IMR-90 (cell line): ENCODE measurements around the gene BLOC1S5. TPM values are rescaled to one million over a fixed set of nuclear protein-coding genes. Genes with fewer than 3 reads are reported as not detected.

ENCODE experiments used
- ATAC-seq: fragments of 200-7000 bp; cut with Tn5 transposase; 2 replicates; pipeline ENCODE4 v1.9.1; 2020; ENCODE audit warnings: low read depth, mild to moderate bottlenecking, moderate library complexity
- BruUV-seq: library from RNA; stranded (reverse); fragments of 400-500 nt; replicated peaks from 2 replicates; lab custom pipeline; 2021; lab: Mats Ljungman, UMichigan
- CTCF ChIA-PET: fragments of 300-600 bp; formaldehyde crosslinking; extraction: SDS; loops from one replicate; lab custom pipeline; 2021; ENCODE audit warnings: antibody characterized with exemption; lab: Yijun Ruan, JAX
- POLR2A ChIA-PET: fragments of 300-600 bp; sonication (Branson Sonifier 250); formaldehyde crosslinking; loops from one replicate; lab custom pipeline; 2022; ENCODE audit warnings: antibody characterized with exemption; ENCODE audit not compliant: unreplicated experiment; lab: Charles Lee
- DNase-seq: peaks from one replicate; pipeline ENCODE4 v3.0.0; 2013
- H2AFZ ChIP-seq: replicated peaks from 2 replicates; pipeline ENCODE3; 2013; ENCODE audit warnings: low read length, mild to moderate bottlenecking; ENCODE audit not compliant: poor library complexity
- H2AK5ac ChIP-seq: 2 replicates; pipeline ENCODE4 v1.6.1; 2013; ENCODE audit warnings: low read depth, low read length, inconsistent platforms
- H2AK9ac ChIP-seq: replicated peaks from 2 replicates; pipeline ENCODE3; 2013; ENCODE audit warnings: mild to moderate bottlenecking, low read depth, low read length, moderate library complexity; ENCODE audit not compliant: poor library complexity
- H2BK120ac ChIP-seq: 2 replicates; pipeline ENCODE4 v1.6.1; 2013; ENCODE audit warnings: low read depth, low read length, inconsistent platforms
- H2BK15ac ChIP-seq: 3 replicates; pipeline ENCODE4 v1.6.1; 2013; ENCODE audit warnings: low read depth, low read length, inconsistent platforms
- H2BK20ac ChIP-seq: 2 replicates; pipeline ENCODE4 v1.6.1; 2013; ENCODE audit warnings: low read depth, mild to moderate bottlenecking, inconsistent platforms, low read length, moderate library complexity
- H2BK5ac ChIP-seq: 2 replicates; pipeline ENCODE4 v1.6.1; 2013; ENCODE audit warnings: mild to moderate bottlenecking, low read depth, low read length, inconsistent platforms; ENCODE audit not compliant: poor library complexity, severe bottlenecking
- H3K14ac ChIP-seq: replicated peaks from 2 replicates; pipeline ENCODE4 v1.6.1; 2013; ENCODE audit warnings: low read depth, low read length, inconsistent platforms
- H3K18ac ChIP-seq: 2 replicates; pipeline ENCODE4 v1.6.1; 2013; ENCODE audit warnings: low read depth, low read length, control low read depth
- H3K23ac ChIP-seq: 2 replicates; pipeline ENCODE4 v1.6.1; 2013; ENCODE audit warnings: low read depth, low read length, inconsistent platforms
- H3K27ac ChIP-seq: 2 replicates; pipeline ENCODE4 v1.5.1; 2013; ENCODE audit warnings: mild to moderate bottlenecking, control low read depth, low read length; ENCODE audit not compliant: insufficient read depth
- H3K27me3 ChIP-seq: 2 replicates; pipeline ENCODE4 v1.6.1; 2013; ENCODE audit warnings: low read length; ENCODE audit not compliant: control insufficient read depth, insufficient read depth
- H3K36me3 ChIP-seq: 2 replicates; pipeline ENCODE4 v1.6.1; 2013; ENCODE audit warnings: low read length, mixed read lengths; ENCODE audit not compliant: control insufficient read depth, insufficient read depth
- H3K4ac ChIP-seq: 2 replicates; pipeline ENCODE4 v1.6.1; 2013; ENCODE audit warnings: low read depth, low read length, inconsistent platforms
- H3K4me1 ChIP-seq: 2 replicates; pipeline ENCODE4 v1.6.1; 2013; ENCODE audit warnings: low read length, mixed read lengths; ENCODE audit not compliant: control insufficient read depth, insufficient read depth
- H3K4me2 ChIP-seq: 2 replicates; pipeline ENCODE4 v1.6.1; 2013; ENCODE audit warnings: low read depth, mild to moderate bottlenecking, control low read depth, low read length, moderate library complexity
- H3K4me3 ChIP-seq: 2 replicates; pipeline ENCODE4 v1.5.1; 2013; ENCODE audit warnings: low read depth, mild to moderate bottlenecking, control low read depth, low read length, moderate library complexity; ENCODE audit not compliant: insufficient read depth
- H3K56ac ChIP-seq: 2 replicates; pipeline ENCODE4 v1.6.1; 2013; ENCODE audit warnings: low read length, inconsistent platforms; ENCODE audit not compliant: insufficient read depth; ENCODE audit errors: extremely low read depth
- H3K79me1 ChIP-seq, 2 experiments: 2 replicates each; pipeline ENCODE4 v1.6.1; 2013; ENCODE audit warnings: low read length in 2 of 2, inconsistent platforms in 1 of 2, low read depth in 1 of 2
- H3K9ac ChIP-seq: 2 replicates; pipeline ENCODE4 v1.6.1; 2013; ENCODE audit warnings: low read depth, low read length, control low read depth
- H3K9me1 ChIP-seq: 2 replicates; pipeline ENCODE4 v1.6.1; 2013; ENCODE audit warnings: low read length, inconsistent platforms; ENCODE audit not compliant: insufficient read depth
- H3K9me3 ChIP-seq: 2 replicates; pipeline ENCODE4 v1.6.1; 2013; ENCODE audit warnings: low read length; ENCODE audit not compliant: control insufficient read depth, insufficient read depth
- H4K20me1 ChIP-seq: 2 replicates; pipeline ENCODE4 v1.6.1; 2013; ENCODE audit warnings: low read length, inconsistent platforms; ENCODE audit not compliant: insufficient read depth
- H4K5ac ChIP-seq: 2 replicates; pipeline ENCODE4 v1.6.1; 2013; ENCODE audit warnings: mild to moderate bottlenecking, low read depth, low read length, control low read depth
- H4K8ac ChIP-seq, 2 experiments: 2 replicates each; pipeline ENCODE4 v1.6.1; 2013; ENCODE audit warnings: low read depth in 2 of 2, low read length in 2 of 2, control low read depth in 1 of 2, inconsistent platforms in 1 of 2
- H4K91ac ChIP-seq: 2 replicates; pipeline ENCODE4 v1.6.1; 2013; ENCODE audit warnings: low read depth, low read length, inconsistent platforms; ENCODE audit not compliant: insufficient read depth
- CHD1 ChIP-seq: IDR thresholded peaks from 2 replicates; pipeline ENCODE4 v1.6.1; 2012; ENCODE audit warnings: low read depth, low read length, improper control_type of control experiment
- MXI1 ChIP-seq: IDR thresholded peaks from 2 replicates; pipeline ENCODE4 v1.6.1; 2012; ENCODE audit warnings: low read depth, mild to moderate bottlenecking, low read length, moderate library complexity, borderline replicate concordance
- NFE2L2 ChIP-seq: fragments of 150-350 bp; IDR thresholded peaks from 2 replicates; pipeline ENCODE4 v1.6.1; 2016; ENCODE audit warnings: low read depth, mild to moderate bottlenecking, low read length
- POLR2A ChIP-seq: IDR thresholded peaks from 2 replicates; pipeline ENCODE4 v1.6.1; 2012; ENCODE audit warnings: mild to moderate bottlenecking, low read depth, low read length
- WGBS, 2 experiments: methylation state at CpG; one replicate each; pipeline versions ENCODE4 v1.1.5 to v1.1.7; 2013; ENCODE audit warnings: missing lambda C conversion rate in 2 of 2; ENCODE audit not compliant: insufficient read length in 1 of 2; ENCODE audit errors: extremely low coverage in 2 of 2; 5-methylcytosine and 5-hydroxymethylcytosine counted together
- dilution Hi-C: fragments of 300-500 bp; cut with HindIII; formaldehyde crosslinking; loops from one replicate; pipeline ENCODE4 v1.14.3; 2018; ENCODE audit warnings: low sequenced_read_pairs; ENCODE audit not compliant: unreplicated experiment
- in situ Hi-C: fragments of 300-500 bp; cut with MboI; formaldehyde crosslinking; loops from 3 replicates; pipeline ENCODE4 v1.14.3; 2019; ENCODE audit warnings: low sequenced_read_pairs, inconsistent platforms, mixed read lengths
- intact Hi-C: fragments of 100-400 bp; cut with micrococcal nuclease; formaldehyde crosslinking; loops from 2 replicates; pipeline ENCODE4 v1.10.0; 2022
- polyA plus RNA-seq, 3 experiments: library from polyadenylated mRNA; depleted of rRNA; stranded (reverse); fragments of >200 nt; gene quantifications; 2 replicates each; pipeline ENCODE4 v1.2.3, GENCODE V29; 2012; ENCODE audit warnings: low replicate concordance in 1 of 3
- total RNA-seq: library from RNA; depleted of rRNA; stranded (reverse); fragments of >200 nt; gene quantifications from 2 replicates; pipeline ENCODE4 v1.2.3, GENCODE V29; 2012
- TF ChIP-seq, protein P1 (sequence below): conservative IDR thresholded peaks from 2 replicates; pipeline ENCODE4 v1.5.1; 2012; ENCODE audit warnings: mild to moderate bottlenecking, low read depth, low read length, improper control_type of control experiment

BLOC1S5 gene
- total and polyA plus RNA-seq, 2 of the 4 experiments (the other 2 are of a cell fraction) = 4.8 to 17.2 TPM

GRCh38 chr6:7993952-7994351 is 70.2 kb downstream of the BLOC1S5 start:
- WGBS, 2 experiments = no CpG with 5 or more reads among the region's 8 CpGs
- H3K36me3 ChIP-seq = no peaks in the 10 kb centered on the region
- no peak overlapping the region for H4K8ac ChIP-seq
- H3K9me1 ChIP-seq = 0 out of 2 replicates have a peak, but pooled peaks cover 2% of the 10 kb centered on the region
- H4K20me1 ChIP-seq = peaks cover 3% of the 10 kb centered on the region; the same call in 1 of the 2 replicates
- H3K27ac ChIP-seq = no peak overlapping the region
- H3K4me1 ChIP-seq = peaks cover 10% of the 10 kb centered on the region
- ATAC-seq (no peak), DNase-seq (no peak)
- H3K23ac ChIP-seq = no peak overlapping the region
- H4K5ac ChIP-seq = no peak overlapping the region
- H3K79me1 ChIP-seq = no peaks in the 10 kb centered on the region
- H3K56ac ChIP-seq = no peak overlapping the region
- no peaks in the 10 kb centered on the region for H3K9me3 ChIP-seq
- dilution Hi-C loops (no loop called here), in situ Hi-C loops (no loop called here), intact Hi-C loops (loop anchor here (2.0 kb wide), 1 partner anchor 271 kb away; no protein-coding TSS in a partner anchor)
- H3K14ac ChIP-seq = no peak overlapping the region
- no peak overlapping the region for H2BK5ac ChIP-seq
- no peak overlapping the region for H3K18ac ChIP-seq
- no peaks in the 10 kb centered on the region for H3K27me3 ChIP-seq
- no peak overlapping the region for H2AK9ac ChIP-seq
- H2BK15ac ChIP-seq = no peak overlapping the region
- no peak overlapping the region for H2AFZ ChIP-seq
- no peak overlapping the region for H3K4ac ChIP-seq
- H4K91ac ChIP-seq = no peak overlapping the region
- H2BK20ac ChIP-seq = no peak overlapping the region
- TF ChIP-seq MXI1 = no peak
- no peak for TF ChIP-seq NFE2L2
- no peak for TF ChIP-seq POLR2A
- no peak for TF ChIP-seq CHD1
- TF ChIP-seq, protein P1, sequence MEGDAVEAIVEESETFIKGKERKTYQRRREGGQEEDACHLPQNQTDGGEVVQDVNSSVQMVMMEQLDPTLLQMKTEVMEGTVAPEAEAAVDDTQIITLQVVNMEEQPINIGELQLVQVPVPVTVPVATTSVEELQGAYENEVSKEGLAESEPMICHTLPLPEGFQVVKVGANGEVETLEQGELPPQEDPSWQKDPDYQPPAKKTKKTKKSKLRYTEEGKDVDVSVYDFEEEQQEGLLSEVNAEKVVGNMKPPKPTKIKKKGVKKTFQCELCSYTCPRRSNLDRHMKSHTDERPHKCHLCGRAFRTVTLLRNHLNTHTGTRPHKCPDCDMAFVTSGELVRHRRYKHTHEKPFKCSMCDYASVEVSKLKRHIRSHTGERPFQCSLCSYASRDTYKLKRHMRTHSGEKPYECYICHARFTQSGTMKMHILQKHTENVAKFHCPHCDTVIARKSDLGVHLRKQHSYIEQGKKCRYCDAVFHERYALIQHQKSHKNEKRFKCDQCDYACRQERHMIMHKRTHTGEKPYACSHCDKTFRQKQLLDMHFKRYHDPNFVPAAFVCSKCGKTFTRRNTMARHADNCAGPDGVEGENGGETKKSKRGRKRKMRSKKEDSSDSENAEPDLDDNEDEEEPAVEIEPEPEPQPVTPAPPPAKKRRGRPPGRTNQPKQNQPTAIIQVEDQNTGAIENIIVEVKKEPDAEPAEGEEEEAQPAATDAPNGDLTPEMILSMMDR = no peak
- ChIA-PET POLR2A (no interaction called here), CTCF (no interaction called here)
- no peak overlapping the region for H2BK120ac ChIP-seq
- no TSS peak for BruUV-seq
- H3K9ac ChIP-seq = no peak overlapping the region
- H2AK5ac ChIP-seq = no peak overlapping the region
- no peak overlapping the region for H3K4me2 ChIP-seq
- H3K4me3 ChIP-seq = no peak overlapping the region
